GM19324 (cell line): ENCODE data around the gene ST6GAL1.
A peak's percentile ranks its signal among the peaks of the same experiment; 100 is the strongest.

Experiments used
- ATAC-seq: cut with Tn5 transposase; IDR thresholded peaks from one replicate; pipeline ENCODE4 v1.9.1; 2021; ENCODE audit warnings: mild to moderate bottlenecking, moderate library complexity; ENCODE audit not compliant: unreplicated experiment, low FRiP score

The ST6GAL1 gene

DNA sequence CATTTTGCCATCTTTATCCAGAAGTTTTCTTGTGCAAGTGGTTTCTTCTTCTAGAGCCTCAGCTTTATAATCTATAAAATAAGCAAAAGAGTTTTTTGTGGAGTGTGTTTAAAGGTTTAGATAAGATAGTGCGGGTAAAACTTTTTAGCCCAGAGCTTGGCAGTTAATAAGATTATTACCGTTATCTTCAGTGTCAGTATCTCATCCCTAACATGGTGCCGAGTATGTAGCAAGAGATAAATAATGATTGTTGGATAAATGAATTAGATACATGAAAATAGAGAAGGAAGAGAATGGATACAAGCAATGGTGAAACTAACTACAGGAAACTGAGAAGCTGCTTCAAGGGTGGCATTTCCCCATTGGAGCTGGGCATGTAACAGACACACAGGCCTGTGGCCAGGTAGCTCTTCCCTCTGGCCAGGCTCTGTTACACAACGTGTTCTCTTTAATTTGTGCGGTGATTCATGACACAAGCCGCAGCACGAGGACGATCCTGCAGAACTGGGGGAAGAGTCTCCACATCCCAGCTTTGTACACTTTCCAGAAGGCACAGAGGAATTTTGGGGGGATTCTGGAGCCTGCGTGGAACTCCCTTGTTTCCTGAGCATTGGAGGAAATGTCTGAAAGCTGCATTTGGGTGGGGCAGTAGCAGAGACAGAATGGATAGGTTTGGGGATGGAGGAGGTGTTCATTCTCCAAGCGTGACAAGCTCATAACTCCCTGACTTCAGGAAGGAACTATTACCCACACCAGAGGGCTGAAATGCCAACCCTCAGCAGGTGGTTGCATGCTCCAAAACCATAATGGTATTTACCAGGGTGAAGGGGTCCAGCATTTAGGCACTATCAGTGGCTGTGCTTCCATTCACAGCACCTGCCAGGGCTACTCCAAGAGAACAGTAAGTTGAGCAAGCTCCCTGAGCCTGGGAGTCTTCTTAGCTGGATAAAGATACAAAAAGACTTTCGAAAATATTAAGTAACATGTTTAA is 14.2 kb upstream of the ST6GAL1 start:
- ATAC-seq = no peak

DNA sequence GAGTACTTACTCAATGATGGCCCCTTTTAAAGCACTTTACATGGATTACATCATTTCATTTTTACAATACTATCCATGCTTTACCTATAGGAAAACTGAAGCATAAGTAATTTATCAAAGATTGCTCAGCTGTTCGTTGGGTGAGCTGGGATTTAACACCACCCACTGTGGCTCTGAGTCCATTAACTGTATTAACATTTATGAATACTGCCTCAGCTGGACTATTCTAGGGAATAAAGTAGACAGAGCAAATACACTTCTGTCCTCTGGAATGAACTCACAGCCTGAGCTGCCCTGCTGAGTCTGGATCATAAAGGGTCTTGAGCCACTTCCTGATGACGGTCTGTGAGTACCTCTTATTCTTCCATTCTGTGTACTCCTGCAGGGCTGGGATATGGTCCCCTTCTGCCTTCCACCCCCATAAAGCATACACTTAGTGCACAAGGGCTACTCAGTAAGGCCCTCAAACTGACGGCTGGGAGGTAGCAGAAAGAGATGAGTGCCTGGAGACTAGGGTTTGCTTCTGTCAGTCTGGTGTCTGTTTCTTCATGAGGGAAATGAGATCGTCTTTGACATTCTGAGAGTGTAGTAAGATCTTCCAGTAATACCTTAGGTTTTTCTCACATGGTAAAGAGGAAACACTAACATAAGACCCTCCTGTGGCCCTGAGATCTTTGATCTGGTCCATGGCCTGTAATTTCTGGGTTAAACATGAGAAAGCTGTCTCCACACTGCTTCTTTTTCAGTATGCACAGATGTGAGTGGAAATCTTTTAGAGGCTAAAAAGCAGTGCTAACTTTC is 12.6 kb upstream of the ST6GAL1 start:
- no peak for ATAC-seq

DNA sequence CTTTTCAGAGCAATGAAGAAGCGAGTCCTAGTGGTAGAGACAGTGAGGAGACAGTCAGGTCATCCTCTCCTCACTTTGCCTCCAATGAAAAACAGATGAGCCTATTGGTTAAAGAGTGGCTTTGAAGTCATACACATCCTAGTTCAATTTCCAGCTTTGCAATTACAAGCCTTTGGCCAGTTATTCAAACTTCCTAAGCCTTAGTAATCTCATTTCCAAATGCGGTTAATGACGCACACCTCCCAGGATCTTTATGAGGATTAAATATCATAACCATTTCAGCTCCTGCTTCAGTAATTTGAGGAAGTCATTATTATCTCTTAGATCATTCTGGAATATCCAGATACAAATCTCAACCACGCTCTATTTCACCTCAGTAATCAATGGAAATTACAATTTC is 10.0 kb upstream of the ST6GAL1 start:
- no peak for ATAC-seq

DNA sequence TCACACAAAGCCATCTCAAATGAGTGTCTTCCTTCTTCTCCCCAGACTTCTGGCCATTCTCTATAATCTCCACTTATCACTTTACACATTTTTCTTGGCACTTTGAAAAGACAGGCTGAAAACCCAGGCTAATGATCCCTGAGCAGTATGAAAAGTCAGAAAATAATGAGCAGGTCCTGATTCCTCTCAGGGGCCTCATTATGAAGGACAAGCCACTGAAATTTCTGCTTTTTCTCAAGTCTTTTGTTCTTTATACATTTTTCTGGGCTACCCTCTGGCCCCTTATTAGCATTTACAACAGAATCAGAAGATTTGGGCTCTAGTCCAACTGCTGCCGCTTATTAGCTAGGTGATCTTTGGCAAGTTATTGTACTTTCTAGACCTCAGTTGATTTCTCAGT is 9.5 kb upstream of the ST6GAL1 start:
- ATAC-seq = no peak

DNA sequence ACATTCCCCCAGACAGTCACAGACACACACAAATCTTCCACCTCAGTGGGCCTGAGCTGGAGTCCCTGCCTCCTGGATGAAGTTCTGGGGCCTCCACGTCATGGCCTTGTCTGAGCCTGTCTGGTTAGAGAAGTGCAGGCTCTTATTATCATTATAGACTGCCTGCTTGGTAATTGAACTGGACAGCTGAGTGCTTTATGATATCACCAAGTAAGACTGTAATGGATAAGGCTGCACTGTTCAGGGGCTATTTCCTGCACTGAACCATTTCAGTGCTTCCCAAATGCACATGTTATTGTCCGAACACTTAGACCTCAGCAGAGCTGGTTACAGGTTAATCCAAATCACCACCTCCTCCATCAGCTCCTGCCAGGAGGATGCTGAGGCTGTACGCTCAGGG is 8.7 kb upstream of the ST6GAL1 start:
- no peak for ATAC-seq

DNA sequence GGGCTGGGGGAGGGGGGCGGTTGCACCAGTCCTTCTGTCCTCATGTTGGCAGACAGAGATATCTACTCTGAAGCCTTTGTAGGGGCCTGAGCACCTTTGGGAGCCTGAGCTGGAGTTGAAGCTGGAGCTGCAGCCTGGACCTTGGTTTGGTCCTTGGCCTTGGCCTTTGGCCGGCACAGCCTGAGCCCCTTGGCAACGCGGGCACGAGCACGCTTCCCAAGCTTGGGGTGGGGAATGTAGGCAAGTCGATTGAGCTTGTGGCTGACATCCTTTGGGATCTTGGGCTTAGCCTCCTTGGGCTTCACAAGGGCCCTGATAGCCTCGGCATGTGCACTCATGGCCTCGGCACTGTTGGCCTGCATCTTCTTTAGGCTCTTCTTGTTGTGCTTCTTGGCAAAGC is 8.1 kb upstream of the ST6GAL1 start:
- no peak for ATAC-seq

DNA sequence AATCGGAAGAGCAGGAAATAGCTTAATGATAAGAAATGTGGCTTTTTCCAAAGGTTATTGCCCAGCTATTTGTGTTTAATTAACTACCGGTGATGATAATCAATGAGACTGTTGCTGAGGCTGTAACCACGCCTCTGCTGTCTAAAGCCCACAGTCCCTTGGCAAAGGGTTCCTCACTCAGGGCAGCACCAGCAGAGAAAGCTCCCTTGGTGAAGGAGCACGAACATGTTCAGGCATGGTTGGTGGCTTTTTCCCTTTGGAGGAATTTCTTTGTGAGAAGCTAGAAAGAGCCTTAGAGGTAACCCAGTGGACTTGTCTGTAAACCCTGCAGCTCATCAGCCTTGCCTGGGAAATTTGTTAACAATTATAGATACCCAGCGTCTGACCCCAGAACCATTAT is 7.5 kb upstream of the ST6GAL1 start:
- no peak for ATAC-seq

DNA sequence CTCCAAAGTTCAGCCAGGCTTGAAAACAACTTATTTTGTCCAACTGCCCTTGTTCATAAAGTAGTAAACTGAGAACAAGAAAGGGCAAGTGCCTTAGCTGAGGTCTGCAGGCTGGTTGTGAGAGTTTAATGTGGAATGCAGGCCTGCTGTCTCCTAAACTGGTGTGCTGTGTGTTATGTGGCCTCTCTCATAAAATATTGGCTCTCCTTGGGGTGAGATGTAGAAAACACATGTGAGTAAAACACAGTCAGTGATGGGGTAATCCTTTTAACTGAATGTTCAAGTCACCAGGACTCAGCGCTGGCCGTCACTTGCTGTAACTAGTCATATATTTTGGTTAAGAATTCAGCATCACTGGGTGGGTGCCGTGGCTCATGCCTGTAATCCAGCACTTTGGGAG is 7.1 kb upstream of the ST6GAL1 start:
- ATAC-seq = no peak

DNA sequence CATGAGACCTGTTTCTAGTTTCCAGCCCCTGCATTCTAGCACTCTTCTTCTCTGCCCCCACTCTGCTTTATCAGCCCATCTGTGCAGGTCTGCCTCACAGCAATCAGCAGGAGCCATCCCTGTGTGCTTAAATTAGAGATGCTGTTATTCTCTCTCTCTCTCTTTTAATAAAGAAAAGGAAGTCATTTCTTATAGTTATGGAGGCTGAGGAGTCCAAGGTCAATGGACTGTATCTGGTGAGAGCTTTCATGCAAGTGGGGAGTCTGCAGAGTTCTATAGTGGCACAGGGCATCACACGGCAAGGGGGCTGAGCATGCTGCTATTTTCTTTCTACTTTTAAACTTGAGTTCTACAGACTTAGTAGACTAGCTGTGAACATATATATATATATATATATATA is 4.5 kb upstream of the ST6GAL1 start:
- no peak for ATAC-seq

DNA sequence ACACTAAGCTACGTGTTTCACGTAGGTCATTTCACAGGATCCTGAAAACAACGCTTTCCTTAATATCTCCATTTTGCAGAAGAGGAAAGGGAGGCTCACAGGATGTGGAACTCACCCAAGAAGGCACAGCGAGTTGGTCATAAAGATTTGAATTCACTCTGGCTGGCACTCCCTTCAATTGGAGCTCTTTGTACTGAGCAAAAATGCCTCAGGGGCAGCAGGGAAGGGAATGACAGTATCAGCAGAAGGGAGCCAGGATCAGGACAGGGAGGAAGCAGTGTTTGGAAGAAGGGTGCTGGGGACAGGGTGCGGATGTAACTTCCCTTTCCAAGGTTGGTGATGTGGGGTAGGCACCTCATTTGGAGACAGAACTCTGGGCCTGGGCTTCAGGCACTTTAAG is 1.1 kb upstream of the ST6GAL1 start:
- ATAC-seq = no peak

DNA sequence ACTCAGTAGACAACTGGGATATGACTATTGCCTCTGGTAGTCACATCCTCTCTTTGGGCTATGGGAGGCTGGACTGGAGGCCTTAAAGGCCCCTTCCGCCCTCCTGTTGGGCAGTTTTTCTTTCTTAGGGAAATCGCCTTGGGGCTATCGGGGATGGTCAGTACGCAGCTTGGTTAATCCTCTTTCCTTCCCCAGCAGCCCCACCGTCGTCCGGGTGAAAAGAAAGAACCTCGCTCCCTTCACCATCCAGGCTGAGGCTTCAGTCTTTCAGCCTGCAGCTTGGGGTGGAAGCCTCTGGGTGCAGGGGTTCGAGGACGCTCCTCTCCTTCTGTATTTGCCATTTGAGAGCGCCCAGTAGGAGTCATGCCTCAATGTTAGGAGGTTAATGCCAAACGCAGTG is 641 bp upstream of the ST6GAL1 start:
- no peak for ATAC-seq

DNA sequence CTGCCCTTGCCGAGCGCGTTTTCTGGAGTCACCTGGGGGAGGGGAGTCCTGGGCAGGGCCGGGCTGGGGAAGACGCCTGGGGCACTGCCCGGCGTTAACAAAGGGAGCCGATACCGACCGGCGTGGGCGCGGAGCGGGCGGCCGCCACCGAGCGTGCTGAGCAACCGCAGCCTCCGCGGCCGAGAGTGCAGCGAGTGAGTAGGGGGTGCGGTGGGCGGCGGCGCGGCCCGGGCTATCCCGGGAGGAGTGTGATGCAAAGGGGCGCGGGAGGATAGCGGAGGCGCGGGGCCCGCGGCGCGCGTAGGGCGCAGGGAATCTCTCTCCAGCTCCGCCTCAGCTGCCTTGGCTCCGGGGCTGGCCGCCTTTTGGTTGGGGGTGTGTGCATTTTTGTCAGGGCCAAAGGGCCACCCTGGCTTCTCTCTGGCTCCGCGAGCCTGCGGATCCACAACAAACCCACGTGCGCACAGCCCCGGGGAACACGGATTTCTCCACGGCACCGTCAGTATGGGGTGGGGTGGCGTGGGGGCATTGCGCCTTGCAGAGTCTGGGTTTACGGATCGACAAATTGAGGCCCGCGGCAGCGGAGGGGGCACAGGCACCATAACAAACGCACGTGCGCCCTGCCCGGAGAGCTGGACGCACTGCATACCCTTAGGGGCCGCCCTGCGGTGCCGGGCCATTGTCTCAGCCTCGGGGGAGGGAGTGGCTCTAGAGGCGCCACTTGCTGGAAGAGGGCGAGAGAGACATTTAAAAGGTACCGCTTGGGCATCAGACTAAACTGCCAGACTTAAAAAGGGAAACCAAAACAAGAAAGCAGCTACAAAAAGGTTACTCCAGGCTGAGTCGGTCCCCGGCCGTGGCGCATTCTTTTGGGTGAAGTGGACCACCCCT is 560 bp downstream of the ST6GAL1 start:
- peak; percentile 63 for ATAC-seq

DNA sequence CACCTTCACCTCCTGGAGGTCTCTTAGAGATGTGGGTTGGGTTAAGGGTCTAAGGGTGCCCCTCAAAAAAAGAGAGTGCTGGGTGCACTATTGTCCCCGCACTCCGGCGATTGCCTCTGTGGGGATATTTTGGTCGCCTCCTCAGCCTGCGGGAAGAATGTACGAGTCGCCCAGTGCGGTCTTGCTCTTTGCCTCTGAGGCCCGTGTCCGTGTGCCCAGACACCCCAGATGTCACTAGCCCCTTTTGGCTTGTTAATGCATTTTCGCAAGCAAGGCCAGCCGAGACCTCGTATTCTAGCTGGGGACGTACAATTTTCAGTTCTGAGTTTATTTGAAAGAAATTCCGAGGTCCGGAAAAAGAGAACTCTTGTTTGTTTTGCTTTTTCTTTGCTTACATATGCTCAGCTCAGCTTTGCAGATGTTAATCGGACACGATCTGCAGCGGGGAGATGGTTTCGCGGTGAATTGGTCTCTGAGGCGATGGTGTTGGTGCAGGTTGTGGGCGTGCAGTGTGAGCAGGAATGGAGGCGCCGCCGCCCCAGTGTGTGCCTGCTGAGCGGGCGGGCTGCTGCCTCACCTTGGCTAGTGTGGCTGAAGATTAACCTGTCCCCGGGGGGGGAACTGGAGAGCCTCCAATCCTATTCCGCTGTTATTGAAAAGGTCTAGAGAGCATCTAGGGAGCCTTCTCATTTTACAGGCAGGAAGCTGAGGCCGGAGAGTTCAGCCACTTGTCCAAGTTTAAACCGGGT is 1.4 kb downstream of the ST6GAL1 start:
- ATAC-seq = peak; percentile 37

DNA sequence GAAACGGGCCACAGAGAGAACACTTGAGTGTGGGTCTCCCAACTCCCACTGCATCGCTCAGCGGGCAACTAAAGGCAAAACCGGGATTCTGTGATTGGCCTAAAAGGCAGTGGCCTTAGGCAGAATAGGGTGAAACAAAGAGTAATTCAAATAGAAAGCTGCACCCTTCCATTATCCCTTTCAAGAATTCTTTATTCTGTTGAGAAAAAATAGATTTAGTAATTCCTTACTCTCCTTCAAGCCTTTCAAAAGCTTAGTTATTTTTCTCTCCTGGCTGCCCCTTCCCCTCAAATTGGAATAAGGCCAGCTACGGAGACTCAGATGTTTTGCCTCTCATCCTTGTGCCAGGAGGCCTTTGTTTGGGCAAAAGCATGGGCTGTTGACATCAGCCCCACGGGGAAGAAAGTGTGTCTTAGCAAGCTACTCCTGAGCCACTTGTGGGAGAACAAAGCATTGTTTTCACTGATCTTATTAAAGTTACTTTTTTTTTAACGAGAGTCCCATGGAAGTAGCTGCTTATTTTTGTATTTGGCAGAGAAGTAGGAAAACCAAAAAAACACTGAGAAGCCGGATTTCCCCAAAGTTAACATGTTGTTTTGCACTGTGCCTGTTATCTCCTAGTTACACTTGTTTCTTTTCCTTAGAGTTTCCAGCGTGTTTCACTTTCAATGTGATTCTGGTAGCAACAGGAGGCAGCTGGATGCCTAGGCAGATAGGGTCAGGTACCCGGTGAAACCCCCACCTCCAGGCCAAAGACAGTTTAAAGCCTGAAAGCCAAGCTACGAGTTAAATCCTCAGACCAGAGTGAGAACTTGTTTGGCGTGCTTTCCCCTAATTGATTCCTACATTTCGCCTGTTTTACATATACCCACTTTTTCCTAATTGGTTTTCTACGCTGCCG is 2.2 kb downstream of the ST6GAL1 start:
- ATAC-seq = no peak

DNA sequence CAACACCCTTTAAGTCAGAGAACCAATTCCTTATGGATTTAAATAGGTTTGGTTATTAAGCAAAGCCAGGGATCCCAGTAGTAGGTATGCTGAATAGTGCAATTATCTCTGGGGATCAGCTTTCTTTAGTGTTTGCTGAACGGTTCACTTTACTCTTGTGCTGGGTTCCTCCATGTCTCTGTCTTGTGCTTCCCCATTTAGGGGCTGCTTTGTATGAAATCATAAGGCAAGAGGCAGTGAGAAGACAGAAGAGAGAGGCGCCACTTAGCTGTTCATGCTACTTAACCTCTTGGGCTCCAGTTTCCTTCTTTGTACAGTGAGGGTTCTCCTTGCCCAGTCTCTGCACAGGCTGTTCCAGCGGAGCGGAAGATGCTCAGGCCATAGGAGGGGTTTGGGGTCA is 3.5 kb downstream of the ST6GAL1 start:
- no peak for ATAC-seq

DNA sequence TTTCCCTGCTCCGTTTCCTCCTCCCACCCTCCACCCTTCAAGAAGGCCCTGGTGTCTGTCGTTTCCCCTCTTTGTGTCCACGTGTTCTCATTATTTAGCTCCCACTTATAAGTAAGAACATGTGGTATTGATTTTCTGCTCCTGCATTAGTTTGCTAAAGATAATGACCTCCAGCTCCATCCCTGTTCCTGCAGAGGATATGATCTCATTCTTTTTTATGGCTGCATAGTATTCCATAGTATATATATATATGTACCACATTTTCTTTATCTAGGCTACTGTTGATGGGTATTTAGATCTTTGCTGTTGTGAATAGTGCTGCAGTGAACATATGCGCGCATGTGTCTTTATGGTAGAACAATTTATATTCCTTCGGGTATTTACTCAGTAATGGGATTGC is 4.8 kb downstream of the ST6GAL1 start:
- no peak for ATAC-seq

DNA sequence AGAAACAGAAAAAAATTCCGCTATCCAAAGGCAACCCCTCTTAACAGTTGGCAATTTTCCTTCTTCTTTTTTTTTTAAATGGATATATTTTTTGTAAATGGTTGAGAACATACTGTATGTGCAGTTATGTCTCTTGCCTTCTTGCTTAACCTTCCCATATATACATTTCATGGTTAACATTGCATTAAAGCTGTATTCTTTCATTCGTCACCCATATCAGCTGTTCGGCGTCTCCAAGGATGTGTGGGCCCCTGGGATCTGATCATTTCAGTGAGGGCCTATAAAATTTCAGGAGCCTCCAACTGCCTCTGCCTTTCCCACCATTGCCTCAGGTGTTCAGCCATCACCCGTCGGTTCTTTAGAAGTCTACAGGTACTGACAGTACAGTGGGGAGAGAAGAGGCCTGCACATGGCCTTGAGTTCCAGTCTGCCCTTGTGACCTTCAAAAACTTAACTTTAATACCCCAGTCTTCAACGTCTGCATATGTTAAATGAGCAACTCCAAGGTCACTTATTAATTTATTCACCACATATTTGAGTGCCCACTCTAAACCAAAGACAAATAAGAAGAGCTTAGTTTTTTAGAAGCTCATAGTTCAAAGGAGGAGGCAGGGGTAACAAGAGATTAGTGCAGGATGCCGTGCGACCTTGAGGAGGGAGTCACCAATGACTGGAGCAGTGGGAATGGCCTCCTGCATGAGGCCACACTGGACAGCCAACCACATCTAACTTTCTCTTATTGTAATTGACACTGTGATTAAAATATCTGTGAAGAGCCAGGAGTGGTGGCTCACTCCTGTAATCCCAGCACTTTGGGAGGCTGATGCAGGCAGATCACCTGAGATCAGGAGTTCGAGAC is 6.9 kb downstream of the ST6GAL1 start:
- ATAC-seq = no peak

DNA sequence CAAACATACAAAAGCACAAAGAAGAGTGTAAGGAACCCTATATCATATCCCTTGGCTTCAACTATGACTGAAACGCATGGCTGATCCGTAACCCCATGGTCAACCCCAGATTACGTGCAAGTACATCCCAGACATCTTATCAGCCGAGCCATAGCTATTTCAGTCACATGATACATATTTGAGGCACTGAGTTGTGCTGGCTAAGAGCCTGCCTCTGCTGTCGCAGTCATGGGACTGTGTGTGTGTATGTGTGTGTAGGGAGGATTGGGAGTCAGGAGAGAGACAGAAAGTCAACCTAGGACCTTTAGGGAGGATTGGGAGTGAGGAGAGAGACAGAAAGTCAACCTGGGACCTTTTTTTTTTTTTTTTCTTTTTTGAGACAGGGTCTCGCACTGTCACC is 8.4 kb downstream of the ST6GAL1 start:
- no peak for ATAC-seq
